Caco-2 (cell line): ENCODE results near the gene BASP1. TPM values are rescaled to one million over a fixed set of nuclear protein-coding genes. Genes with fewer than 3 reads are reported as not detected.

Experiments
- BruUV-seq: library from RNA; stranded (reverse); fragments of 400-500 nt; replicated peaks from 2 replicates; lab custom pipeline; 2021; lab: Mats Ljungman, UMichigan
- CTCF ChIA-PET: fragments of 300-600 bp; sonication (Branson Sonifier 250); formaldehyde crosslinking; loops from one replicate; lab custom pipeline; 2022; ENCODE audit warnings: antibody characterized with exemption; lab: Charles Lee
- POLR2A ChIA-PET: fragments of 300-600 bp; sonication (Branson Sonifier 250); formaldehyde crosslinking; loops from one replicate; lab custom pipeline; 2022; ENCODE audit warnings: antibody characterized with exemption; lab: Charles Lee
- DNase-seq, 2 experiments: peaks; one replicate each; pipeline versions ENCODE4 v3.0.0 to v3.0.0-alpha.2; 2020 to 2022
- H3K27me3 ChIP-seq: replicated peaks from 2 replicates; pipeline ENCODE4 v1.6.0; 2011; ENCODE audit warnings: low read length; ENCODE audit not compliant: control insufficient read depth, insufficient read depth
- H3K36me3 ChIP-seq: 2 replicates; pipeline ENCODE4 v1.5.1; 2011; ENCODE audit warnings: low read length; ENCODE audit not compliant: control insufficient read depth, insufficient read depth
- H3K4me1 ChIP-seq: fragments of 250-450 bp; sonication (Bioruptor Pico); 2 replicates; pipeline ENCODE4 v1.5.1; 2020; ENCODE audit warnings: mild to moderate bottlenecking
- H3K4me3 ChIP-seq: 2 replicates; pipeline ENCODE4 v1.5.1; 2011; ENCODE audit warnings: low read depth, mild to moderate bottlenecking, control low read depth, low read length
- H3K9me3 ChIP-seq: fragments of 250-450 bp; sonication (Bioruptor Pico); 2 replicates; pipeline ENCODE4 v1.5.1; 2020; ENCODE audit warnings: mild to moderate bottlenecking, moderate library complexity
- H3K27ac Mint-ChIP-seq: one replicate; pipeline ENCODE4 v1.8.0; 2022; ENCODE audit warnings: mixed read lengths; ENCODE audit not compliant: unreplicated experiment
- H3K27me3 Mint-ChIP-seq: one replicate; pipeline ENCODE4 v1.8.0; 2022; ENCODE audit warnings: mixed read lengths; ENCODE audit not compliant: insufficient read depth, unreplicated experiment
- H3K36me3 Mint-ChIP-seq: one replicate; pipeline ENCODE4 v1.8.0; 2022; ENCODE audit warnings: mild to moderate bottlenecking, mixed read lengths; ENCODE audit not compliant: insufficient read depth, unreplicated experiment
- H3K4me1 Mint-ChIP-seq: one replicate; pipeline ENCODE4 v1.8.0; 2022; ENCODE audit warnings: low read depth, mixed read lengths; ENCODE audit not compliant: unreplicated experiment
- H3K4me3 Mint-ChIP-seq: one replicate; pipeline ENCODE4 v1.8.0; 2022; ENCODE audit warnings: mild to moderate bottlenecking, moderate library complexity, mixed read lengths; ENCODE audit not compliant: unreplicated experiment
- H3K9me3 Mint-ChIP-seq: one replicate; pipeline ENCODE4 v1.8.0; 2022; ENCODE audit warnings: mixed read lengths; ENCODE audit not compliant: unreplicated experiment
- intact Hi-C: fragments of 100-400 bp; cut with micrococcal nuclease; formaldehyde crosslinking; loops from one replicate; pipeline ENCODE4 v1.10.0; 2022; ENCODE audit not compliant: unreplicated experiment
- total RNA-seq: library from RNA; stranded (reverse); gene quantifications from 2 replicates; pipeline ENCODE4 v1.2.3, GENCODE V29; 2022
- TF ChIP-seq, protein P1 (sequence below), 2 experiments: fragments of 200-600 bp in 1 of 2; IDR thresholded peaks; 1 replicate in 1 of 2; 2 replicates in 1 of 2; pipeline versions ENCODE4 v1.5.1 to v1.8.0; 2011 to 2022; ENCODE audit warnings: antibody characterized with exemption in 1 of 2, control low read depth in 1 of 2, inconsistent platforms in 1 of 2, low read depth in 1 of 2, low read length in 1 of 2, mild to moderate bottlenecking in 1 of 2, moderate library complexity in 1 of 2; ENCODE audit not compliant: insufficient read depth in 1 of 2, severe bottlenecking in 1 of 2, unreplicated experiment in 1 of 2

Gene BASP1
- total RNA-seq, 1 experiment from 2014 or later, result 78.1 TPM

GRCh38 chr5:17302106-17302505 lies 84.7 kb downstream of the BASP1 start:
- H3K4me1 Mint-ChIP-seq, result peaks cover 36% of the 10 kb centered on the region
- CTCF ChIA-PET, result interaction anchor here (0.5 kb wide), 1 partner anchor 19 kb away, joined by 6 read pairs; no protein-coding TSS in a partner anchor
- DNase-seq, result no peak
- intact Hi-C loops, result no loop called here
- no peak overlapping the region for H3K4me3 Mint-ChIP-seq
- H3K36me3 ChIP-seq, result no peaks in the 10 kb centered on the region
- H3K4me1 ChIP-seq, result peaks cover 34% of the 10 kb centered on the region
- no peak overlapping the region for H3K27ac Mint-ChIP-seq
- POLR2A ChIA-PET, result no interaction called here
- H3K9me3 ChIP-seq, result no peaks in the 10 kb centered on the region
- TF ChIP-seq, protein P1, sequence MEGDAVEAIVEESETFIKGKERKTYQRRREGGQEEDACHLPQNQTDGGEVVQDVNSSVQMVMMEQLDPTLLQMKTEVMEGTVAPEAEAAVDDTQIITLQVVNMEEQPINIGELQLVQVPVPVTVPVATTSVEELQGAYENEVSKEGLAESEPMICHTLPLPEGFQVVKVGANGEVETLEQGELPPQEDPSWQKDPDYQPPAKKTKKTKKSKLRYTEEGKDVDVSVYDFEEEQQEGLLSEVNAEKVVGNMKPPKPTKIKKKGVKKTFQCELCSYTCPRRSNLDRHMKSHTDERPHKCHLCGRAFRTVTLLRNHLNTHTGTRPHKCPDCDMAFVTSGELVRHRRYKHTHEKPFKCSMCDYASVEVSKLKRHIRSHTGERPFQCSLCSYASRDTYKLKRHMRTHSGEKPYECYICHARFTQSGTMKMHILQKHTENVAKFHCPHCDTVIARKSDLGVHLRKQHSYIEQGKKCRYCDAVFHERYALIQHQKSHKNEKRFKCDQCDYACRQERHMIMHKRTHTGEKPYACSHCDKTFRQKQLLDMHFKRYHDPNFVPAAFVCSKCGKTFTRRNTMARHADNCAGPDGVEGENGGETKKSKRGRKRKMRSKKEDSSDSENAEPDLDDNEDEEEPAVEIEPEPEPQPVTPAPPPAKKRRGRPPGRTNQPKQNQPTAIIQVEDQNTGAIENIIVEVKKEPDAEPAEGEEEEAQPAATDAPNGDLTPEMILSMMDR (IDR thresholded peaks at IDR 0.05; ENCODE audit: insufficient read depth in 1 of 2, low read depth in 1 of 2, low read length in 1 of 2, severe bottlenecking in 1 of 2, unreplicated experiment in 1 of 2), result no peak
- no peaks in the 10 kb centered on the region for H3K9me3 Mint-ChIP-seq
- H3K27me3 Mint-ChIP-seq, result no peaks in the 10 kb centered on the region
- H3K36me3 Mint-ChIP-seq, result peaks cover 8% of the 10 kb centered on the region
- no peaks in the 10 kb centered on the region for H3K27me3 ChIP-seq
- no TSS peak for BruUV-seq
- no peak overlapping the region for H3K4me3 ChIP-seq

DNA sequence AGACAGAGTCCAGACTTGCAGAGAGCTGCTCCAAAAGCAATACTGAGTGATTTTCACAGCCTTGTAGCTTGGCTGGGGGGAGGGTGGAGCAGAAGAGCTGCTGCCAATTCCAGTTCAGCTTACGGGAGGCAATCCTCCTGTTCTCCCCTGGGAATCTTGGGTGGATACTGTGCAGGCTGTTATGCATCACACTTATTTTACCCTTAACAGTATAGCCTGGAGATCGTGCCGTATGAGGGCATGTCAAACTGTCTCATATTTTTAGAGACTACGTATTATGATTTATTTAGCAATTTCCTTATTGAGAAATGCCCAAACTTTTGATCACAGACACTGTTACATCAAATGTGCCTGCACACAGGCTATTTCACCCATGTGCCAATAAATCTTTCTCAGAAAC lies 85.2 kb downstream of the BASP1 start:
- no peaks in the 10 kb centered on the region for H3K9me3 ChIP-seq
- peaks cover 34% of the 10 kb centered on the region for H3K4me1 ChIP-seq
- BruUV-seq, result no TSS peak
- Mint-ChIP-seq H3K9me3 (no peaks in the 10 kb centered on the region), H3K4me1 (peaks cover 41% of the 10 kb centered on the region), H3K4me3 (no peak overlapping the region), H3K27ac (no peak overlapping the region), H3K27me3 (no peaks in the 10 kb centered on the region), H3K36me3 (peaks cover 8% of the 10 kb centered on the region)
- no peak for DNase-seq
- CTCF ChIA-PET, result interaction anchor here (0.5 kb wide), 1 partner anchor 20 kb away, joined by 6 read pairs; no protein-coding TSS in a partner anchor
- POLR2A ChIA-PET, result no interaction called here
- no peaks in the 10 kb centered on the region for H3K36me3 ChIP-seq
- no peaks in the 10 kb centered on the region for H3K27me3 ChIP-seq
- H3K4me3 ChIP-seq, result no peak overlapping the region
- TF ChIP-seq, protein P1 (IDR thresholded peaks at IDR 0.05; ENCODE audit: insufficient read depth in 1 of 2, low read depth in 1 of 2, low read length in 1 of 2, severe bottlenecking in 1 of 2, unreplicated experiment in 1 of 2), result no peak
- intact Hi-C loops, result no loop called here

DNA sequence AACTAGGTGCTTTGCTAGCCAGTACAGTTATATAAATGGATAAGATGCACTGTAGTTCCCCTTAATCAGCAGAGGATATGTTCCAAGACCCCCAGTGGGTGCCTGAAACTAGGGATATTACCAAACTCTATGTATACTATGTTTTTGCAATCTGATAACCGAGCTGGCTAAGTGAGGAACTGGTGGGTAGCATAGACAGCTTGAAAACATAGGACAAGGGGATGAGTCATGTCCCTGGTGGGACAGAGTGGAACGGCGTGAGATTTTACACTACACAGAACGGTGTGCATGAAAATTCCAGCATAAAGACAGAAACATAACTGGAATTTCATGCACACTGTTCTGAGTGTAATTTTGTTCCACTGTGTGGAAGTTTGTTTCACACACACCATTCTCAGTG lies 86.9 kb downstream of the BASP1 start:
- Histone ChIP-seq H3K4me1 (peaks cover 28% of the 10 kb centered on the region), H3K27me3 (no peaks in the 10 kb centered on the region), H3K9me3 (no peaks in the 10 kb centered on the region), H3K4me3 (no peak overlapping the region), H3K36me3 (no peaks in the 10 kb centered on the region)
- no peak for DNase-seq
- H3K27ac Mint-ChIP-seq, result peak overlapping the region; percentile 93
- peak overlapping the region; percentile 35 for H3K4me3 Mint-ChIP-seq
- TF ChIP-seq, protein P1 (IDR thresholded peaks at IDR 0.05; ENCODE audit: insufficient read depth in 1 of 2, low read depth in 1 of 2, low read length in 1 of 2, severe bottlenecking in 1 of 2, unreplicated experiment in 1 of 2), result no peak
- no peaks in the 10 kb centered on the region for H3K27me3 Mint-ChIP-seq
- ChIA-PET POLR2A (no interaction called here), CTCF (interaction anchor here (2.3 kb wide), 1 partner anchor 98 kb away, joined by 8 read pairs; no protein-coding TSS in a partner anchor)
- BruUV-seq, result no TSS peak
- H3K4me1 Mint-ChIP-seq, result peaks cover 35% of the 10 kb centered on the region
- peaks cover 10% of the 10 kb centered on the region for H3K9me3 Mint-ChIP-seq
- intact Hi-C loops, result no loop called here
- H3K36me3 Mint-ChIP-seq, result peaks cover 8% of the 10 kb centered on the region
